Upper lobe of left lung (tissue), 6 donors: ENCODE data around the gene FOXP1. TPM values are rescaled to one million over a fixed set of nuclear protein-coding genes. Genes with fewer than 3 reads are reported as not detected.

Experiments
- ATAC-seq, 2 donors: fragments of 200-7000 bp; cut with Tn5 transposase; one replicate each; pipeline ENCODE4 v1.9.1; 2022; ENCODE audit warnings: mild to moderate bottlenecking in 2 of 2, moderate library complexity in 2 of 2; ENCODE audit not compliant: low FRiP score in 2 of 2
- DNase-seq, 2 donors: peaks; one replicate each; pipeline ENCODE4 v3.0.0-alpha.2; 2019 to 2020
- H3K27ac ChIP-seq, 4 donors: fragments of 200-600 bp; sonication (generic); one replicate each; pipeline ENCODE4 v1.5.1; 2016 to 2019
- H3K27me3 ChIP-seq, 4 donors: fragments of 200-600 bp; sonication (generic); one replicate each; pipeline ENCODE4 v1.5.1; 2017 to 2019
- H3K36me3 ChIP-seq, 4 donors: fragments of 200-600 bp; sonication (generic); one replicate each; pipeline ENCODE4 v1.5.1; 2016 to 2019
- H3K4me1 ChIP-seq, 4 donors: fragments of 200-600 bp; sonication (generic); one replicate each; pipeline ENCODE4 v1.5.1; 2018 to 2019
- H3K4me3 ChIP-seq, 4 donors: fragments of 200-600 bp; sonication (generic); one replicate each; pipeline ENCODE4 v1.5.1; 2017 to 2019; ENCODE audit warnings: mild to moderate bottlenecking in 2 of 4, moderate library complexity in 1 of 4
- H3K9me3 ChIP-seq, 4 donors: fragments of 200-600 bp; sonication (generic); one replicate each; pipeline ENCODE4 v1.5.1; 2018 to 2019
- CTCF ChIP-seq, 6 experiments: fragments of 450-650 bp in 4 of 6; fragments of 200-600 bp in 2 of 6; sonication (generic) in 2 of 6; IDR thresholded peaks; one replicate each; pipeline ENCODE4 v1.5.1; 2016 to 2019; ENCODE audit warnings: antibody characterized with exemption in 6 of 6
- EP300 ChIP-seq, 4 donors: sonication (generic); formaldehyde crosslinking; IDR thresholded peaks; one replicate each; pipeline ENCODE4 v1.5.1; 2017; ENCODE audit warnings: antibody characterized with exemption in 4 of 4, control low read depth in 2 of 4
- POLR2A ChIP-seq, 4 donors: fragments of 450-650 bp; IDR thresholded peaks; one replicate each; pipeline ENCODE4 v1.5.1; 2016 to 2017; ENCODE audit warnings: antibody characterized with exemption in 4 of 4, mild to moderate bottlenecking in 2 of 4
- POLR2AphosphoS5 ChIP-seq, 2 donors: sonication (generic); formaldehyde crosslinking; IDR thresholded peaks; one replicate each; pipeline ENCODE4 v1.5.1; 2017; ENCODE audit warnings: antibody characterized with exemption in 2 of 2
- WGBS, 2 donors: methylation state at CpG; one replicate each; pipeline ENCODE4 v1.1.5; 2017 to 2018; 5-methylcytosine and 5-hydroxymethylcytosine counted together
- total RNA-seq, 6 donors: library from RNA; depleted of rRNA in 4 of 6; stranded (reverse); fragments of >200 nt in 4 of 6; gene quantifications; one replicate each; pipeline versions ENCODE4 v1.1.0 to v1.2.1, GENCODE V29; 2016 to 2021
- donor health status: DM: no; HTN: no; CAD: no; lungs with moderate emphysema.
- donor health status: DM: no; HTN: yes; CAD: no; lungs with severe emphysema.

The FOXP1 gene
- total RNA-seq, 6 donors from 2014 or later, result 103 to 248 (median 134) TPM

- no peaks in the 10 kb centered on the region for H3K9me3 ChIP-seq
- TF ChIP-seq EP300 (IDR thresholded peaks at IDR 0.05), result no peak
- no peak for TF ChIP-seq CTCF (IDR thresholded peaks at IDR 0.05)
- no peak for TF ChIP-seq POLR2AphosphoS5 (IDR thresholded peaks at IDR 0.05)
- TF ChIP-seq POLR2A (IDR thresholded peaks at IDR 0.05), result no peak
- H3K27me3 ChIP-seq, result no peaks in the 10 kb centered on the region
- ATAC-seq (no peak), DNase-seq (no peak)
- peaks cover 25 to 46% (median 29%) of the 10 kb centered on the region in 4 donors for H3K4me1 ChIP-seq
- no peak overlapping the region for H3K4me3 ChIP-seq
- no peak overlapping the region for H3K27ac ChIP-seq
- no peaks in the 10 kb centered on the region for H3K36me3 ChIP-seq
- 83 to 86% methylated on average over 8 of the region's 8 CpGs for WGBS, 2 donors
Measured at GRCh38 chr3:71387586-71387985, 195.9 kb downstream of the FOXP1 start.

- Histone ChIP-seq H3K27me3 (no peaks in the 10 kb centered on the region), H3K9me3 (no peaks in the 10 kb centered on the region), H3K4me1 (peaks cover 10 to 21% (median 15%) of the 10 kb centered on the region in 4 donors), H3K27ac (no peak overlapping the region), H3K36me3 (no peaks in the 10 kb centered on the region), H3K4me3 (no peak overlapping the region)
- DNase-seq, result no peak
- ATAC-seq, result no peak
- TF ChIP-seq POLR2A (IDR thresholded peaks at IDR 0.05), result no peak
- no peak for TF ChIP-seq POLR2AphosphoS5 (IDR thresholded peaks at IDR 0.05)
- no peak for TF ChIP-seq CTCF (IDR thresholded peaks at IDR 0.05)
- no peak for TF ChIP-seq EP300 (IDR thresholded peaks at IDR 0.05)
- WGBS, 2 donors, result 50 to 68% methylated on average over 7 of the region's 7 CpGs
Measured at GRCh38 chr3:71384837-71385716, 198.5 kb downstream of the FOXP1 start.

GRCh38 chr3:71384388-71384787 is 199.1 kb downstream of the FOXP1 start:
- H3K4me1 ChIP-seq, result peaks cover 3 to 14% (median 8%) of the 10 kb centered on the region in 4 donors
- H3K27ac ChIP-seq, result no peak overlapping the region
- no peak for TF ChIP-seq EP300 (IDR thresholded peaks at IDR 0.05)
- TF ChIP-seq CTCF (IDR thresholded peaks at IDR 0.05), result no peak
- no peak for TF ChIP-seq POLR2AphosphoS5 (IDR thresholded peaks at IDR 0.05)
- no peak for TF ChIP-seq POLR2A (IDR thresholded peaks at IDR 0.05)
- H3K27me3 ChIP-seq, result no peaks in the 10 kb centered on the region
- DNase-seq (no peak), ATAC-seq (no peak)
- no peaks in the 10 kb centered on the region for H3K36me3 ChIP-seq
- 60 to 74% methylated on average over 3 of the region's 3 CpGs for WGBS, 2 donors
- H3K4me3 ChIP-seq, result no peak overlapping the region
- no peaks in the 10 kb centered on the region for H3K9me3 ChIP-seq

GRCh38 chr3:71380096-71380495 is 203.4 kb downstream of the FOXP1 start:
- Histone ChIP-seq H3K4me3 (no peak overlapping the region), H3K27ac (no peak overlapping the region), H3K36me3 (no peaks in the 10 kb centered on the region), H3K9me3 (no peaks in the 10 kb centered on the region), H3K4me1 (peaks cover 0 to 9% (median 3%) of the 10 kb centered on the region in 4 donors), H3K27me3 (no peaks in the 10 kb centered on the region)
- WGBS, 2 donors, result 91 to 92% methylated on average over 3 of the region's 3 CpGs
- DNase-seq (no peak), ATAC-seq (no peak)
- TF ChIP-seq EP300 (IDR thresholded peaks at IDR 0.05), result no peak
- TF ChIP-seq POLR2A (IDR thresholded peaks at IDR 0.05), result no peak
- TF ChIP-seq POLR2AphosphoS5 (IDR thresholded peaks at IDR 0.05), result no peak
- no peak for TF ChIP-seq CTCF (IDR thresholded peaks at IDR 0.05)
